CD14-positive monocyte (primary cell): ENCODE measurements around the gene ACP5. TPM values are rescaled to one million over a fixed set of nuclear protein-coding genes. Genes with fewer than 3 reads are reported as not detected.

ENCODE experiments used
- DNase-seq, 3 donors: peaks; one replicate each; pipeline ENCODE4 v3.0.0-alpha.2; 2011 to 2022
- H2AFZ ChIP-seq: 2 replicates; pipeline ENCODE4 v1.6.0; 2012; ENCODE audit warnings: mild to moderate bottlenecking, low read depth, low read length, inconsistent platforms; ENCODE audit not compliant: insufficient read depth, poor library complexity, severe bottlenecking
- H3K27ac ChIP-seq, 2 donors: 1 replicate in 1 of 2; 2 replicates in 1 of 2; pipeline ENCODE4 v1.5.1; 2012 to 2013; ENCODE audit warnings: low read length in 2 of 2, control low read depth in 1 of 2, inconsistent platforms in 1 of 2, low read depth in 1 of 2, mild to moderate bottlenecking in 1 of 2
- H3K27me3 ChIP-seq, 2 donors: one replicate each; pipeline versions ENCODE4 v1.6.0 to v1.6.1; 2011 to 2013; ENCODE audit warnings: low read length in 2 of 2; ENCODE audit not compliant: control insufficient read depth in 2 of 2, insufficient read depth in 2 of 2
- H3K36me3 ChIP-seq, 2 donors: replicated peaks in 1 of 2; 1 replicate in 1 of 2; 2 replicates in 1 of 2; pipeline versions ENCODE4 v1.5.1 to v1.6.1; 2012 to 2013; ENCODE audit warnings: low read length in 2 of 2, control low read depth in 1 of 2, inconsistent platforms in 1 of 2, mild to moderate bottlenecking in 1 of 2; ENCODE audit not compliant: insufficient read depth in 2 of 2, control insufficient read depth in 1 of 2
- H3K4me1 ChIP-seq, 2 donors: 1 replicate in 1 of 2; 2 replicates in 1 of 2; pipeline versions ENCODE4 v1.5.1 to v1.6.1; 2012 to 2013; ENCODE audit warnings: low read length in 2 of 2, control low read depth in 1 of 2, inconsistent platforms in 1 of 2, mild to moderate bottlenecking in 1 of 2, moderate library complexity in 1 of 2; ENCODE audit not compliant: insufficient read depth in 2 of 2, control insufficient read depth in 1 of 2
- H3K4me2 ChIP-seq: replicated peaks from 2 replicates; pipeline ENCODE3; 2012; ENCODE audit warnings: low read length, moderate library complexity, mild to moderate bottlenecking; ENCODE audit not compliant: poor library complexity, severe bottlenecking; ENCODE audit errors: extremely low read depth
- H3K4me3 ChIP-seq, 3 experiments: fragments of 200-600 bp in 1 of 3; sonication (generic) in 1 of 3; replicated peaks in 1 of 3; 1 replicate in 2 of 3; 2 replicates in 1 of 3; pipeline ENCODE4 v1.5.1; 2011 to 2013; ENCODE audit warnings: low read length in 3 of 3, mild to moderate bottlenecking in 3 of 3, control low read depth in 2 of 3, low read depth in 2 of 3, inconsistent platforms in 1 of 3, moderate library complexity in 1 of 3
- H3K79me2 ChIP-seq: 2 replicates; pipeline ENCODE4 v1.6.0; 2012; ENCODE audit warnings: mild to moderate bottlenecking, control low read depth, inconsistent platforms, low read length, moderate library complexity; ENCODE audit not compliant: insufficient read depth
- H3K9ac ChIP-seq: 2 replicates; pipeline ENCODE4 v1.6.0; 2017; ENCODE audit warnings: low read length, mild to moderate bottlenecking; ENCODE audit not compliant: insufficient read depth, poor library complexity, severe bottlenecking
- H3K9me3 ChIP-seq, 2 donors: replicated peaks in 1 of 2; 1 replicate in 1 of 2; 2 replicates in 1 of 2; pipeline versions ENCODE4 v1.5.1 to v1.6.1; 2012 to 2013; ENCODE audit warnings: low read length in 2 of 2, control low read depth in 1 of 2; ENCODE audit not compliant: control insufficient read depth in 1 of 2, insufficient read depth in 1 of 2
- H4K20me1 ChIP-seq: 2 replicates; pipeline ENCODE4 v1.6.0; 2012; ENCODE audit warnings: mild to moderate bottlenecking, low read length, control low read depth, moderate library complexity; ENCODE audit not compliant: insufficient read depth
- H3K27ac Mint-ChIP-seq, 7 donors: one replicate each; pipeline ENCODE4 v1.8.0; 2020; ENCODE audit warnings: mild to moderate bottlenecking in 7 of 7, mixed read lengths in 7 of 7, moderate library complexity in 6 of 7, inconsistent platforms in 2 of 7
- H3K27me3 Mint-ChIP-seq, 3 donors: one replicate each; pipeline ENCODE4 v1.8.0; 2021 to 2022; ENCODE audit warnings: low read depth in 3 of 3, mild to moderate bottlenecking in 3 of 3, mixed read lengths in 3 of 3, moderate library complexity in 3 of 3, inconsistent platforms in 1 of 3
- H3K36me3 Mint-ChIP-seq, 2 donors: one replicate each; pipeline ENCODE4 v1.8.0; 2020; ENCODE audit warnings: mixed read lengths in 2 of 2, inconsistent platforms in 1 of 2, mild to moderate bottlenecking in 1 of 2
- H3K4me1 Mint-ChIP-seq: one replicate; pipeline ENCODE4 v1.8.0; 2020; ENCODE audit warnings: mild to moderate bottlenecking, mixed read lengths
- H3K4me3 Mint-ChIP-seq, 2 donors: one replicate each; pipeline ENCODE4 v1.8.0; 2020; ENCODE audit warnings: mild to moderate bottlenecking in 2 of 2, mixed read lengths in 2 of 2, moderate library complexity in 1 of 2
- H3K9me3 Mint-ChIP-seq, 7 donors: one replicate each; pipeline ENCODE4 v1.8.0; 2020 to 2022; ENCODE audit warnings: mixed read lengths in 7 of 7, mild to moderate bottlenecking in 6 of 7, moderate library complexity in 6 of 7, inconsistent platforms in 2 of 7
- WGBS: methylation state at CpG from one replicate; pipeline ENCODE4 v1.1.5; 2013; ENCODE audit warnings: missing lambda C conversion rate; ENCODE audit not compliant: insufficient coverage; 5-methylcytosine and 5-hydroxymethylcytosine counted together
- intact Hi-C, 2 donors: fragments of 100-400 bp; cut with micrococcal nuclease; formaldehyde crosslinking; loops; one replicate each; pipeline versions ENCODE4 v1.15.0 to v1.15.1; 2023
- polyA plus RNA-seq, 3 donors: library from polyadenylated mRNA; depleted of rRNA in 1 of 3; unstranded in 2 of 3; stranded (reverse) in 1 of 3; fragments of 300-500 nt in 2 of 3; fragments of >200 nt in 1 of 3; fragmentation: Illumina TruSeq in 2 of 3; gene quantifications; 1 replicate in 2 of 3; 2 replicates in 1 of 3; pipeline ENCODE4 v1.2.3, GENCODE V29; 2012 to 2021
- TF ChIP-seq, protein P1 (sequence below): fragments of 200-600 bp; IDR thresholded peaks from one replicate; pipeline ENCODE4 v1.8.0; 2022; ENCODE audit warnings: antibody characterized with exemption, mild to moderate bottlenecking

Gene ACP5
- polyA plus RNA-seq, 3 donors: 20.1 to 58.2 (median 31.2) TPM

DNA sequence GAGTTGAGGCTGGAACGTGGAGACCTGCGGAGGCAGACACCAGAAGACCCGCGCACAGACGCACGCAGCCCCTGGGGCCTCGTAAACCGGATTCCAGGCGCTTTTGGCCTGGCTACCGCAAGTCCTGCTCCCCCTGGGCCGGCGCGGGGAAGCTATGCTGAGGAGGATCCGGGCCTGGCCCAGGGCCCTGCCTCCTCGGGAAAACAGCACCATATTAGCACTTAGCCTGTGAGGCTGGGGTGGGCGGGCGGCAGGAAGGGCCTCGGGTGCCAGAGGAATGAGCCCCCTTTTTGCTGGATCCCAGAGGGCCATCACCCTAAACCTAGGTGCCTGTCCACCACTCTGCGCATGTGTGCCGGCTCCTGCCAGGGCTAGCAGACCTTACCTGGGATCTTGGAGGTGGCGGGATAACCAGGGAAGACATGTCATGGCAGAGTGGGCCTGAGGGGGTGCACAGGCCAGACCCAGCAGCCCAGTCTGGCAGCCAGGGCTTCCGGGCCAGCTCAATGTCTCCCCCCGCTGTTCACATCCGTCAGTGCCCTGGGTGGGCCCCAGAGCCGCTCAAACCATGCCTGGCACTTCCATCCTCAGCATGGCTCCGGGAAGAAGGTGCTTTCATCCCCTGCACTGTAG lies 25.7 kb downstream of the ACP5 start:
- H3K9ac ChIP-seq: no peak overlapping the region
- Mint-ChIP-seq H3K36me3 (peaks cover 32 to 53% of the 10 kb centered on the region in 2 donors), H3K27me3 (no peaks in the 10 kb centered on the region), H3K9me3 (peaks cover 0 to 3% (median 0%) of the 10 kb centered on the region in 7 donors), H3K4me3 (no peak overlapping the region), H3K27ac (peak overlapping the region in 1 of 7 donors; percentile 50), H3K4me1 (peaks cover 14% of the 10 kb centered on the region)
- peaks cover 25 to 41% of the 10 kb centered on the region in 2 donors for H3K36me3 ChIP-seq
- no peaks in the 10 kb centered on the region for H3K9me3 ChIP-seq
- no peak for DNase-seq
- no peak overlapping the region for H2AFZ ChIP-seq
- TF ChIP-seq, protein P1, sequence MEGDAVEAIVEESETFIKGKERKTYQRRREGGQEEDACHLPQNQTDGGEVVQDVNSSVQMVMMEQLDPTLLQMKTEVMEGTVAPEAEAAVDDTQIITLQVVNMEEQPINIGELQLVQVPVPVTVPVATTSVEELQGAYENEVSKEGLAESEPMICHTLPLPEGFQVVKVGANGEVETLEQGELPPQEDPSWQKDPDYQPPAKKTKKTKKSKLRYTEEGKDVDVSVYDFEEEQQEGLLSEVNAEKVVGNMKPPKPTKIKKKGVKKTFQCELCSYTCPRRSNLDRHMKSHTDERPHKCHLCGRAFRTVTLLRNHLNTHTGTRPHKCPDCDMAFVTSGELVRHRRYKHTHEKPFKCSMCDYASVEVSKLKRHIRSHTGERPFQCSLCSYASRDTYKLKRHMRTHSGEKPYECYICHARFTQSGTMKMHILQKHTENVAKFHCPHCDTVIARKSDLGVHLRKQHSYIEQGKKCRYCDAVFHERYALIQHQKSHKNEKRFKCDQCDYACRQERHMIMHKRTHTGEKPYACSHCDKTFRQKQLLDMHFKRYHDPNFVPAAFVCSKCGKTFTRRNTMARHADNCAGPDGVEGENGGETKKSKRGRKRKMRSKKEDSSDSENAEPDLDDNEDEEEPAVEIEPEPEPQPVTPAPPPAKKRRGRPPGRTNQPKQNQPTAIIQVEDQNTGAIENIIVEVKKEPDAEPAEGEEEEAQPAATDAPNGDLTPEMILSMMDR: no peak
- H3K4me2 ChIP-seq: no peak overlapping the region
- intact Hi-C loops: no loop called here
- WGBS: 93% methylated on average over 25 of the region's 26 CpGs
- H3K79me2 ChIP-seq: peaks cover 5% of the 10 kb centered on the region
- H3K27me3 ChIP-seq: no peaks in the 10 kb centered on the region
- H4K20me1 ChIP-seq: peaks cover 20% of the 10 kb centered on the region
- peaks cover 0 to under 1% of the 10 kb centered on the region in 2 donors for H3K4me1 ChIP-seq
- H3K27ac ChIP-seq: no peak overlapping the region
- H3K4me3 ChIP-seq: no peak overlapping the region

DNA sequence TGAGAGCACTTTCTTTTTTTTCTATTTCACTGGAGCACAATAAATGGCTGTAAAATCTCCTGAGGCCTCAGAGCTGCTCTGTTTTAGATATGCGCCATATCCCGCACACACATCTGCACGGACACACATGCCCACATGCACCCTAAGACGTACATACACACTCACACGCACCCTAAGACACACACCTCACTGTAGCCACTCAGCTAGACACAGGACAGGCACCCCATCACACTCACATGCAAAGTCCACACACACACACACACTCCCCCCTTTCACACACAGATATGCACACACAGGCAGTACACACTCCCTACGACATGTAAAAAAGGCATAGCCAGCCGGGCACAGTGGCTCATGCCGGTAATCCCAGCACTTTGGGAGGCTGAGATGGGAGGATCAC lies 27.2 kb downstream of the ACP5 start:
- TF ChIP-seq, protein P1: no peak
- Mint-ChIP-seq H3K9me3 (peaks cover 0 to 3% (median 0%) of the 10 kb centered on the region in 7 donors), H3K4me3 (no peak overlapping the region), H3K27ac (peak overlapping the region in 2 of 7 donors; percentile 26 to 70), H3K27me3 (peaks cover 0 to 7% (median 2%) of the 10 kb centered on the region in 3 donors), H3K36me3 (peaks cover 23 to 39% of the 10 kb centered on the region in 2 donors), H3K4me1 (peaks cover under 1% of the 10 kb centered on the region)
- H3K27me3 ChIP-seq: no peaks in the 10 kb centered on the region
- no peak for DNase-seq
- H4K20me1 ChIP-seq: peaks cover 9% of the 10 kb centered on the region
- H3K4me2 ChIP-seq: no peak overlapping the region
- intact Hi-C loops: no loop called here
- H3K79me2 ChIP-seq: no peaks in the 10 kb centered on the region
- no peak overlapping the region for H3K9ac ChIP-seq
- WGBS: 95% methylated on average over 7 of the region's 8 CpGs
- no peaks in the 10 kb centered on the region for H3K4me1 ChIP-seq
- H2AFZ ChIP-seq: no peak overlapping the region
- no peaks in the 10 kb centered on the region for H3K9me3 ChIP-seq
- no peak overlapping the region for H3K27ac ChIP-seq
- peaks cover 22 to 36% of the 10 kb centered on the region in 2 donors for H3K36me3 ChIP-seq
- no peak overlapping the region for H3K4me3 ChIP-seq
